K562 (cell line): Measurements from ENCODE around the gene DPYSL3. TPM values are rescaled to one million over a fixed set of nuclear protein-coding genes. Genes with fewer than 3 reads are reported as not detected.

ENCODE experiments used
- ATAC-seq: fragments of 200-7000 bp; cut with Tn5 transposase; 3 replicates; pipeline ENCODE4 v1.9.1; 2020; ENCODE audit warnings: moderate library complexity
- BruUV-seq: library from RNA; stranded (reverse); fragments of 400-500 nt; replicated peaks from 2 replicates; lab custom pipeline; 2021; lab: Mats Ljungman, UMichigan
- CTCF ChIA-PET: fragments of 300-600 bp; formaldehyde crosslinking; extraction: SDS; loops from one replicate; lab custom pipeline; 2021; ENCODE audit warnings: low intra/inter-chr PET ratio; lab: Yijun Ruan, JAX
- POLR2A ChIA-PET: fragments of 300-600, 350-650 bp; sonication (Branson Sonifier 250); formaldehyde crosslinking; extraction: SDS; loops from one replicate; lab custom pipeline; 2021; ENCODE audit warnings: antibody characterized with exemption, inconsistent platforms; lab: Yijun Ruan, JAX
- DNase-seq, 4 experiments: peaks; one replicate each; pipeline versions ENCODE4 v3.0.0 to v3.0.0-alpha.2; 2011 to 2018; ENCODE audit warnings: low spot score in 3 of 4, mixed read lengths in 3 of 4; ENCODE audit errors: extremely low read depth in 1 of 4
- FAIRE-seq: peaks from 2 replicates; lab custom pipeline; 2011; peaks lifted over from hg19 to GRCh38; lab: Jason Lieb, UNC
- H2AFZ ChIP-seq: 2 replicates; pipeline ENCODE4 v1.6.0; 2011; ENCODE audit warnings: low read depth, low read length, control low read depth, inconsistent platforms
- H3K27ac ChIP-seq: fragments of 200-600 bp; 3 replicates; pipeline ENCODE4 v1.8.0; 2011; ENCODE audit warnings: low read depth, mild to moderate bottlenecking, control low read depth, inconsistent platforms, low read length, moderate library complexity, mixed read lengths; ENCODE audit errors: extremely low read depth
- H3K27me3 ChIP-seq, 2 experiments: fragments of 300-600 bp in 1 of 2; 2 replicates in 1 of 2; 3 replicates in 1 of 2; pipeline versions ENCODE4 v1.6.0 to v1.8.0; 2011; ENCODE audit warnings: inconsistent platforms in 2 of 2, low read length in 2 of 2, mild to moderate bottlenecking in 1 of 2, mixed read lengths in 1 of 2, moderate library complexity in 1 of 2; ENCODE audit not compliant: control insufficient read depth in 2 of 2, insufficient read depth in 2 of 2
- H3K36me3 ChIP-seq: fragments of 300-600 bp; 3 replicates; pipeline ENCODE4 v1.8.0; 2011; ENCODE audit warnings: mild to moderate bottlenecking, low read length, inconsistent platforms; ENCODE audit not compliant: control insufficient read depth, insufficient read depth
- H3K4me1 ChIP-seq, 2 experiments: fragments of 200-600 bp in 1 of 2; replicated peaks in 1 of 2; 2 replicates in 1 of 2; 3 replicates in 1 of 2; pipeline versions ENCODE4 v1.5.1 to v1.8.0; 2011; ENCODE audit warnings: inconsistent platforms in 2 of 2, low read length in 2 of 2, mild to moderate bottlenecking in 1 of 2, mixed read lengths in 1 of 2, moderate library complexity in 1 of 2; ENCODE audit not compliant: control insufficient read depth in 2 of 2, insufficient read depth in 2 of 2
- H3K4me2 ChIP-seq: 2 replicates; pipeline ENCODE4 v1.6.1; 2011; ENCODE audit warnings: low read length, control low read depth, inconsistent platforms, mixed read lengths; ENCODE audit not compliant: insufficient read depth
- H3K4me3 ChIP-seq: fragments of 200-600 bp; sonication (generic), shearing (Covaris generic); 2 replicates; pipeline ENCODE4 v1.5.1; 2016; ENCODE audit warnings: control low read depth, inconsistent platforms
- H3K79me2 ChIP-seq: fragments of 200-600 bp; 3 replicates; pipeline ENCODE4 v1.8.0; 2011; ENCODE audit warnings: low read length, inconsistent platforms; ENCODE audit not compliant: control insufficient read depth, insufficient read depth
- H3K9ac ChIP-seq, 2 experiments: 2 replicates each; pipeline versions ENCODE4 v1.6.0 to v1.6.1; 2011; ENCODE audit warnings: low read depth in 2 of 2, low read length in 2 of 2, control low read depth in 1 of 2, inconsistent platforms in 1 of 2, mild to moderate bottlenecking in 1 of 2, mixed read lengths in 1 of 2; ENCODE audit not compliant: insufficient read depth in 1 of 2
- H3K9me1 ChIP-seq: one replicate; pipeline ENCODE4 v1.6.0; 2011; ENCODE audit warnings: inconsistent platforms, mild to moderate bottlenecking, low read length, moderate library complexity; ENCODE audit not compliant: control insufficient read depth, insufficient read depth
- H3K9me3 ChIP-seq: replicated peaks from 2 replicates; pipeline ENCODE4 v1.5.1; 2011; ENCODE audit warnings: low read depth, low read length, inconsistent platforms; ENCODE audit not compliant: control insufficient read depth, insufficient read depth
- H4K20me1 ChIP-seq: replicated peaks from 2 replicates; pipeline ENCODE4 v1.6.1; 2011; ENCODE audit warnings: low read length, inconsistent platforms, mixed read lengths; ENCODE audit not compliant: control insufficient read depth, insufficient read depth
- ATF1 ChIP-seq, 2 experiments: fragments of 450-650 bp in 1 of 2; IDR thresholded peaks; 2 replicates each; pipeline ENCODE4 v1.6.1; 2016; ENCODE audit warnings: missing compliant biosample characterization in 1 of 2, missing genetic modification characterization in 1 of 2
- CHCHD3 ChIP-seq: fragments of 250-450 bp; sonication (Bioruptor Pico); IDR thresholded peaks from 2 replicates; pipeline ENCODE4 v2.1.2; 2022; ENCODE audit warnings: mild to moderate bottlenecking
- CSDE1 ChIP-seq, 2 experiments: fragments of 450-650 bp; IDR thresholded peaks; 2 replicates each; pipeline ENCODE4 v1.6.1; 2016; ENCODE audit warnings: mild to moderate bottlenecking in 1 of 2
- FUS ChIP-seq: fragments of 200-400 bp; formaldehyde crosslinking; optimal IDR thresholded peaks from 2 replicates; pipeline ENCODE3; 2017; ENCODE audit warnings: low read depth, low read length
- HNRNPUL1 ChIP-seq: fragments of 200-400 bp; formaldehyde crosslinking; IDR thresholded peaks from 2 replicates; pipeline ENCODE4 v1.6.1; 2017; ENCODE audit warnings: low read length
- MAFK ChIP-seq: IDR thresholded peaks from 2 replicates; pipeline ENCODE4 v1.6.1; 2011; ENCODE audit warnings: low read length, improper control_type of control experiment
- NFE2L1 ChIP-seq: fragments of 450-650 bp; IDR thresholded peaks from 2 replicates; pipeline ENCODE4 v1.6.1; 2016; ENCODE audit warnings: missing genetic modification characterization, low read depth, mild to moderate bottlenecking, missing compliant biosample characterization, moderate library complexity, borderline replicate concordance
- NFYB ChIP-seq: IDR thresholded peaks from 2 replicates; pipeline ENCODE4 v1.6.1; 2011; ENCODE audit warnings: mild to moderate bottlenecking, moderate library complexity; ENCODE audit not compliant: insufficient read length; ENCODE audit errors: extremely low read depth
- SMAD2 ChIP-seq: fragments of 150-350 bp; IDR thresholded peaks from 2 replicates; pipeline ENCODE4 v1.6.1; 2014; ENCODE audit warnings: low read depth, mild to moderate bottlenecking, low read length
- SMARCE1 ChIP-seq: fragments of 450-650 bp; IDR thresholded peaks from 2 replicates; pipeline ENCODE4 v1.7.1; 2016; ENCODE audit warnings: mild to moderate bottlenecking
- ZNF212 ChIP-seq: fragments of 450-650 bp; formaldehyde crosslinking; IDR thresholded peaks from 2 replicates; pipeline ENCODE4 v1.4.0; 2020; ENCODE audit warnings: mild to moderate bottlenecking
- ZNF408 ChIP-seq: fragments of 250-450 bp; sonication (Bioruptor Pico); IDR thresholded peaks from 2 replicates; pipeline ENCODE4 v1.4.0; 2020; ENCODE audit warnings: low read depth, mild to moderate bottlenecking, moderate library complexity
- ZNF717 ChIP-seq: fragments of 250-450 bp; sonication (Bioruptor Pico); IDR thresholded peaks from 2 replicates; pipeline ENCODE4 v1.5.0; 2021
- WGBS: fragments of 100-300 bp; shearing (Covaris generic); methylation state at CpG from one replicate; pipeline ENCODE4 v1.1.6; 2016; ENCODE audit warnings: low coverage, mixed read lengths; ENCODE audit not compliant: insufficient coverage; ENCODE audit errors: missing lambda C conversion rate; 5-methylcytosine and 5-hydroxymethylcytosine counted together
- in situ Hi-C: fragments of 300-500 bp; cut with MboI; formaldehyde crosslinking; loops from 4 replicates; pipeline ENCODE4 v1.15.0; 2018; ENCODE audit warnings: inconsistent platforms, mixed read lengths
- intact Hi-C: fragments of 100-400 bp; cut with micrococcal nuclease; formaldehyde crosslinking; loops from 2 replicates; pipeline ENCODE4 v1.14.2; 2022
- polyA plus RNA-seq, 8 experiments: library from polyadenylated mRNA; depleted of rRNA in 4 of 8; stranded (reverse) in 5 of 8; unstranded in 3 of 8; fragments of >200 nt; fragmentation: Nextera tagmentation in 2 of 8; fragmentation: Illumina TruSeq in 1 of 8; extraction: Ambion mirVana in 2 of 8; extraction: Trizol in 1 of 8; gene quantifications; 2 replicates each; pipeline versions ENCODE4 v1.2.1 to v1.2.3, GENCODE V29; 2011 to 2014; ENCODE audit warnings: inconsistent platforms in 1 of 8, missing spikeins in 1 of 8
- total RNA-seq, 7 experiments: library from RNA; depleted of rRNA in 6 of 7; stranded (reverse); fragments of >200 nt in 6 of 7; fragmentation: Illumina TruSeq in 2 of 7; extraction: Trizol in 2 of 7; gene quantifications; 2 replicates each; pipeline versions ENCODE4 v1.2.1 to v1.2.3, GENCODE V29; 2011 to 2021; ENCODE audit warnings: low replicate concordance in 1 of 7
- TF ChIP-seq, protein P1 (sequence below): sonication (generic); formaldehyde crosslinking; IDR thresholded peaks from 2 replicates; pipeline ENCODE4 v1.8.1; 2023; ENCODE audit warnings: mild to moderate bottlenecking, missing genetic modification reagents
- TF ChIP-seq, protein P2 (sequence below): fragments of 450-650 bp; formaldehyde crosslinking; IDR thresholded peaks from 2 replicates; pipeline ENCODE4 v1.4.0; 2022; ENCODE audit warnings: missing genetic modification characterization
- TF ChIP-seq, protein P3 (sequence below): sonication (generic); formaldehyde crosslinking; IDR thresholded peaks from 2 replicates; pipeline ENCODE4 v1.8.0; 2022; ENCODE audit warnings: mild to moderate bottlenecking, missing genetic modification reagents, borderline replicate concordance

The DPYSL3 gene
- total and polyA plus RNA-seq, 9 of the 15 experiments (the other 6 are each of a cell fraction or from before 2014, with no cell fraction given), result 0.07 to 0.55 TPM; not detected in 7

DNA sequence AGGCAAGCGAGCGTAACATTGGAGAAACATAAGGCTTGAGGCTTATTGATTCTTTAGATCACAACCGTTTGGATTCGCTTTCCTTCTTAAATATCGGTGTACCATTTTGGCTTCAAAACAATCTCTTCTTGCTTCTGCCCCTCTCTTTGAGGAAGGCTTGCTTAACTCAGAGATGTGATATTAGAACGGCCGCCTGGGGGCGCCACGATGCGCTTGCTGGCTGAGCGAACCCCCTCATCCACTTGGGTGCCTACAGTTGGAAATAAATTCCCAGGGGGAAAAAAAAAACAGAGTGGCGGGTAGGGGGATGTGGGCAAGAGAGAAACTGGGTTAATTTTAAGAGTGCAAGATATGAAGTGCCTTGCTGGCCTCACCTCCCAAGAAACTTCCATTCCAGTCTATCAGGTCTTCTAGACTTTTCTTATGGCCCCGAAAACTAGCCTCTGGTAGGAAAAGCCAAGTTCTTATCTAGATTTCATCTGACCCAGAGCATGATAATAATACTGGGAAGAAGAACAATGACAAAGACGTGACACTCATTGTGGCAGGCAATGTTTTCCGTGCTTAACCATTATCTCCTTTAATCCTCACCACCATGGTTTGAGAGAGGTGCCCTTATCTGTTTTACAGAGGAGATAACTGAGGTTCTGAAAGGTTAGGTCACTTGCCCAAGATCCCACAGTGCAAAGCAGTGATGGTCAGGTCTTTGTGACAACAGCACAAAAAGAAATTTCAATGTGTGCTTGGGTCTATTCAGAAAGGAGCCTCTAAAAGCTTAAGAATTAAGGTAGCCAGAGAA lies 115.8 kb downstream of the DPYSL3 start:
- no peak for FAIRE-seq
- Histone ChIP-seq H3K4me2 (no peak overlapping the region), H4K20me1 (no peaks in the 10 kb centered on the region), H3K9me3 (no peaks in the 10 kb centered on the region), H2AFZ (no peak overlapping the region), H3K9ac (no peak overlapping the region), H3K79me2 (no peaks in the 10 kb centered on the region), H3K27ac (no peak overlapping the region), H3K4me1 (no peaks in the 10 kb centered on the region), H3K36me3 (no peaks in the 10 kb centered on the region), H3K4me3 (no peak overlapping the region), H3K9me1 (no peaks in the 10 kb centered on the region), H3K27me3 (no peaks in the 10 kb centered on the region)
- in situ Hi-C loops, result no loop called here
- no TSS peak for BruUV-seq
- 2% methylated on average over 15 of the region's 15 CpGs for WGBS
- no peak for ATAC-seq
- intact Hi-C loops, result loop anchor here (10.0 kb wide), 1 partner anchor 169 kb away; no protein-coding TSS in a partner anchor
- peak in 1 of 4 experiments; percentile 6 for DNase-seq
- ChIA-PET CTCF (no interaction called here), POLR2A (interaction anchor here (0.5 kb wide), 1 partner anchor 636 kb away, joined by 3 read pairs; no protein-coding TSS in a partner anchor)
- no peak for TF ChIP-seq SMAD2
- no peak for TF ChIP-seq SMARCE1
- TF ChIP-seq NFYB, result no peak
- TF ChIP-seq FUS, result no peak
- TF ChIP-seq CHCHD3 (CRISPR knock-in tag), result no peak
- TF ChIP-seq, protein P1, sequence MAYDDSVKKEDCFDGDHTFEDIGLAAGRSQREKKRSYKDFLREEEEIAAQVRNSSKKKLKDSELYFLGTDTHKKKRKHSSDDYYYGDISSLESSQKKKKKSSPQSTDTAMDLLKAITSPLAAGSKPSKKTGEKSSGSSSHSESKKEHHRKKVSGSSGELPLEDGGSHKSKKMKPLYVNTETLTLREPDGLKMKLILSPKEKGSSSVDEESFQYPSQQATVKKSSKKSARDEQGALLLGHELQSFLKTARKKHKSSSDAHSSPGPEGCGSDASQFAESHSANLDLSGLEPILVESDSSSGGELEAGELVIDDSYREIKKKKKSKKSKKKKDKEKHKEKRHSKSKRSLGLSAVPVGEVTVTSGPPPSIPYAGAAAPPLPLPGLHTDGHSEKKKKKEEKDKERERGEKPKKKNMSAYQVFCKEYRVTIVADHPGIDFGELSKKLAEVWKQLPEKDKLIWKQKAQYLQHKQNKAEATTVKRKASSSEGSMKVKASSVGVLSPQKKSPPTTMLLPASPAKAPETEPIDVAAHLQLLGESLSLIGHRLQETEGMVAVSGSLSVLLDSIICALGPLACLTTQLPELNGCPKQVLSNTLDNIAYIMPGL (CRISPR knock-in tag), result no peak
- no peak for TF ChIP-seq ZNF408 (CRISPR knock-in tag)
- TF ChIP-seq ZNF212, result no peak
- TF ChIP-seq, protein P2, sequence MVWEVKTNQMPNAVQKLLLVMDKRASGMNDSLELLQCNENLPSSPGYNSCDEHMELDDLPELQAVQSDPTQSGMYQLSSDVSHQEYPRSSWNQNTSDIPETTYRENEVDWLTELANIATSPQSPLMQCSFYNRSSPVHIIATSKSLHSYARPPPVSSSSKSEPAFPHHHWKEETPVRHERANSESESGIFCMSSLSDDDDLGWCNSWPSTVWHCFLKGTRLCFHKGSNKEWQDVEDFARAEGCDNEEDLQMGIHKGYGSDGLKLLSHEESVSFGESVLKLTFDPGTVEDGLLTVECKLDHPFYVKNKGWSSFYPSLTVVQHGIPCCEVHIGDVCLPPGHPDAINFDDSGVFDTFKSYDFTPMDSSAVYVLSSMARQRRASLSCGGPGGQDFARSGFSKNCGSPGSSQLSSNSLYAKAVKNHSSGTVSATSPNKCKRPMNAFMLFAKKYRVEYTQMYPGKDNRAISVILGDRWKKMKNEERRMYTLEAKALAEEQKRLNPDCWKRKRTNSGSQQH (CRISPR knock-in tag), result no peak
- TF ChIP-seq NFE2L1 (tag), result no peak
- TF ChIP-seq, protein P3, sequence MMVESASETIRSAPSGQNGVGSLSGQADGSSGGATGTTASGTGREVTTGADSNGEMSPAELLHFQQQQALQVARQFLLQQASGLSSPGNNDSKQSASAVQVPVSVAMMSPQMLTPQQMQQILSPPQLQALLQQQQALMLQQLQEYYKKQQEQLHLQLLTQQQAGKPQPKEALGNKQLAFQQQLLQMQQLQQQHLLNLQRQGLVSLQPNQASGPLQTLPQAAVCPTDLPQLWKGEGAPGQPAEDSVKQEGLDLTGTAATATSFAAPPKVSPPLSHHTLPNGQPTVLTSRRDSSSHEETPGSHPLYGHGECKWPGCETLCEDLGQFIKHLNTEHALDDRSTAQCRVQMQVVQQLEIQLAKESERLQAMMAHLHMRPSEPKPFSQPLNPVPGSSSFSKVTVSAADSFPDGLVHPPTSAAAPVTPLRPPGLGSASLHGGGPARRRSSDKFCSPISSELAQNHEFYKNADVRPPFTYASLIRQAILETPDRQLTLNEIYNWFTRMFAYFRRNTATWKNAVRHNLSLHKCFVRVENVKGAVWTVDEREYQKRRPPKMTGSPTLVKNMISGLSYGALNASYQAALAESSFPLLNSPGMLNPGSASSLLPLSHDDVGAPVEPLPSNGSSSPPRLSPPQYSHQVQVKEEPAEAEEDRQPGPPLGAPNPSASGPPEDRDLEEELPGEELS (CRISPR knock-in tag), result no peak
- TF ChIP-seq ZNF717 (CRISPR knock-in tag), result no peak
- TF ChIP-seq MAFK, result no peak
- no peak for TF ChIP-seq HNRNPUL1
- TF ChIP-seq CSDE1 (IDR thresholded peaks at IDR 0.05), result no peak
- TF ChIP-seq ATF1 (CRISPR knock-in tag; IDR thresholded peaks at IDR 0.05), result no peak
- TF ChIP-seq ATF1 (tag; IDR thresholded peaks at IDR 0.05), result no peak
